HCT116 (cell line): ENCODE measurements around the gene CNTN5. TPM values are rescaled to one million over a fixed set of nuclear protein-coding genes. Genes with fewer than 3 reads are reported as not detected.

ENCODE experiments used
- ATAC-seq: fragments of 200-7000 bp; cut with Tn5 transposase; 2 replicates; pipeline ENCODE4 v1.9.1; 2020; ENCODE audit warnings: mild to moderate bottlenecking, moderate library complexity
- BruUV-seq: library from RNA; stranded (reverse); fragments of 400-500 nt; replicated peaks from 2 replicates; lab custom pipeline; 2021; lab: Mats Ljungman, UMichigan
- CTCF ChIA-PET: fragments of 300-600 bp; sonication (Branson Sonifier 250); formaldehyde crosslinking; loops from one replicate; lab custom pipeline; 2021; ENCODE audit warnings: antibody characterized with exemption; lab: Charles Lee
- POLR2A ChIA-PET: fragments of 300-600, 350-600 bp; sonication (Branson Sonifier 250); formaldehyde crosslinking; loops from one replicate; lab custom pipeline; 2021; ENCODE audit warnings: antibody characterized with exemption; lab: Charles Lee
- RAD21 ChIA-PET, 2 experiments: fragments of 300-600 bp; sonication (Branson Sonifier 250); formaldehyde crosslinking; loops; one replicate each; lab custom pipeline; 2023; ENCODE audit warnings: low total read pairs in 2 of 2; ENCODE audit not compliant: uncharacterized antibody in 2 of 2, unreplicated experiment in 2 of 2, low non-redundant PET in 1 of 2; lab: Charles Lee
- DNase-seq: peaks from one replicate; pipeline ENCODE4 v3.0.0-alpha.2; 2010; ENCODE audit warnings: low read depth, low spot score
- H2AFZ ChIP-seq: fragments of 200-600 bp; shearing (Covaris generic), sonication (generic); 2 replicates; pipeline ENCODE4 v1.6.1; 2017; ENCODE audit warnings: low read depth, mixed run types, mixed read lengths, antibody characterized with exemption, low read length; ENCODE audit not compliant: poor library complexity, severe bottlenecking
- H3K27ac ChIP-seq: 2 replicates; pipeline ENCODE4 v1.5.1; 2012; ENCODE audit warnings: low read depth, low read length
- H3K27me3 ChIP-seq: fragments of 200-600 bp; sonication (generic); 2 replicates; pipeline ENCODE4 v1.6.1; 2016; ENCODE audit warnings: mixed run types, low read length, mixed read lengths; ENCODE audit not compliant: insufficient read depth
- H3K36me3 ChIP-seq, 2 experiments: fragments of 200-500 bp in 1 of 2; fragments of 200-600 bp in 1 of 2; sonication (Bioruptor generic) in 1 of 2; sonication (generic) in 1 of 2; 2 replicates each; pipeline versions ENCODE4 v1.5.1 to v1.6.1; 2014 to 2016; ENCODE audit warnings: low read length in 2 of 2, inconsistent platforms in 1 of 2, mixed read lengths in 1 of 2, mixed run types in 1 of 2; ENCODE audit not compliant: insufficient read depth in 2 of 2, control insufficient read depth in 1 of 2
- H3K4me1 ChIP-seq, 2 experiments: fragments of 200-600 bp in 1 of 2; sonication (generic) in 1 of 2; 2 replicates each; pipeline versions ENCODE4 v1.5.1 to v1.6.1; 2012 to 2017; ENCODE audit warnings: low read length in 2 of 2, inconsistent platforms in 1 of 2, mild to moderate bottlenecking in 1 of 2, mixed read lengths in 1 of 2, mixed run types in 1 of 2, moderate library complexity in 1 of 2; ENCODE audit not compliant: insufficient read depth in 2 of 2, control insufficient read depth in 1 of 2
- H3K4me2 ChIP-seq: fragments of 200-600 bp; sonication (generic); 2 replicates; pipeline ENCODE4 v1.6.1; 2017; ENCODE audit warnings: mixed run types, low read length, mixed read lengths
- H3K4me3 ChIP-seq, 2 experiments: fragments of 200-600 bp in 1 of 2; sonication (generic) in 1 of 2; replicated peaks in 1 of 2; 2 replicates each; pipeline ENCODE4 v1.5.1; 2011 to 2016; ENCODE audit warnings: low read length in 2 of 2, control low read depth in 1 of 2, low read depth in 1 of 2, mild to moderate bottlenecking in 1 of 2, mixed read lengths in 1 of 2, mixed run types in 1 of 2
- H3K79me2 ChIP-seq: fragments of 200-600 bp; sonication (generic); 2 replicates; pipeline ENCODE4 v1.6.1; 2017; ENCODE audit warnings: mild to moderate bottlenecking, mixed run types, low read length, moderate library complexity, mixed read lengths; ENCODE audit not compliant: insufficient read depth
- H3K9ac ChIP-seq: fragments of 200-600 bp; sonication (generic); 2 replicates; pipeline ENCODE4 v1.6.1; 2016; ENCODE audit warnings: low read length, mixed read lengths
- H3K9me2 ChIP-seq: fragments of 200-600 bp; sonication (generic), shearing (Covaris generic); 2 replicates; pipeline ENCODE4 v1.6.1; 2017; ENCODE audit warnings: mixed run types, mild to moderate bottlenecking, moderate library complexity; ENCODE audit not compliant: insufficient read depth
- H3K9me3 ChIP-seq, 2 experiments: fragments of 200-500 bp in 1 of 2; fragments of 200-600 bp in 1 of 2; sonication (Bioruptor generic) in 1 of 2; sonication (generic) in 1 of 2; 2 replicates each; pipeline ENCODE4 v1.6.1; 2014 to 2017; ENCODE audit warnings: low read length in 2 of 2, mixed read lengths in 2 of 2, inconsistent platforms in 1 of 2, low read depth in 1 of 2, mild to moderate bottlenecking in 1 of 2, mixed run types in 1 of 2, moderate library complexity in 1 of 2; ENCODE audit not compliant: control insufficient read depth in 1 of 2, insufficient read depth in 1 of 2
- H4K20me1 ChIP-seq: fragments of 200-600 bp; sonication (generic), shearing (Covaris generic); 2 replicates; pipeline ENCODE4 v1.6.1; 2017; ENCODE audit warnings: mixed run types, mild to moderate bottlenecking, moderate library complexity; ENCODE audit not compliant: insufficient read depth
- CEBPB ChIP-seq: IDR thresholded peaks from 2 replicates; pipeline ENCODE4 v1.6.1; 2012; ENCODE audit warnings: low read depth
- ELF1 ChIP-seq: IDR thresholded peaks from 2 replicates; pipeline ENCODE4 v1.6.1; 2012; ENCODE audit warnings: low read depth, borderline replicate concordance
- EZH2 ChIP-seq: fragments of 200-600 bp; sonication (generic); IDR thresholded peaks from 2 replicates; pipeline ENCODE4 v1.6.1; 2017; ENCODE audit warnings: antibody characterized with exemption, mixed run types
- EZH2phosphoT487 ChIP-seq: fragments of 200-600 bp; IDR thresholded peaks from 2 replicates; pipeline ENCODE4 v1.6.1; 2018; ENCODE audit warnings: antibody characterized with exemption, borderline replicate concordance
- FOSL1 ChIP-seq: IDR thresholded peaks from 2 replicates; pipeline ENCODE4 v1.6.1; 2012; ENCODE audit warnings: low read depth
- MAX ChIP-seq: IDR thresholded peaks from 2 replicates; pipeline ENCODE4 v1.6.1; 2012
- POLR2A ChIP-seq: IDR thresholded peaks from 2 replicates; pipeline ENCODE4 v1.7.0; 2011; ENCODE audit warnings: borderline replicate concordance; ENCODE audit not compliant: insufficient read depth, insufficient read length; ENCODE audit errors: extremely low read depth
- RAD21 ChIP-seq: IDR thresholded peaks from 2 replicates; pipeline ENCODE4 v1.6.1; 2012; ENCODE audit warnings: low read depth, mild to moderate bottlenecking
- REST ChIP-seq: IDR thresholded peaks from 2 replicates; pipeline ENCODE4 v1.6.1; 2012; ENCODE audit warnings: low read depth
- SIN3A ChIP-seq: IDR thresholded peaks from 2 replicates; pipeline ENCODE4 v1.6.1; 2012; ENCODE audit warnings: low read depth
- SP1 ChIP-seq: IDR thresholded peaks from 2 replicates; pipeline ENCODE4 v1.6.1; 2012; ENCODE audit warnings: low read depth
- SRF ChIP-seq: IDR thresholded peaks from 2 replicates; pipeline ENCODE4 v1.6.1; 2012; ENCODE audit warnings: low read depth
- TCF7L2 ChIP-seq: IDR thresholded peaks from 2 replicates; pipeline ENCODE4 v1.7.0; 2011; ENCODE audit warnings: borderline replicate concordance, inconsistent platforms; ENCODE audit not compliant: insufficient read depth, insufficient read length; ENCODE audit errors: extremely low read depth
- YY1 ChIP-seq: IDR thresholded peaks from 2 replicates; pipeline ENCODE4 v1.6.1; 2011; ENCODE audit warnings: low read length, low read depth, moderate library complexity, mild to moderate bottlenecking; ENCODE audit not compliant: insufficient replicate concordance; ENCODE audit errors: extremely low read depth
- ZBTB33 ChIP-seq: IDR thresholded peaks from 2 replicates; pipeline ENCODE4 v1.6.1; 2011; ENCODE audit warnings: mild to moderate bottlenecking, low read length, moderate library complexity; ENCODE audit not compliant: insufficient replicate concordance; ENCODE audit errors: extremely low read depth
- ZNF274 ChIP-seq: fragments of 200-500 bp; sonication (Bioruptor generic); IDR thresholded peaks from 2 replicates; pipeline ENCODE4 v1.6.1; 2014; ENCODE audit warnings: mild to moderate bottlenecking, low read depth, low read length, inconsistent platforms
- intact Hi-C: fragments of 100-400 bp; cut with micrococcal nuclease; formaldehyde crosslinking; loops from 2 replicates; pipeline ENCODE4 v1.10.0; 2022
- total RNA-seq: library from RNA; stranded (reverse); gene quantifications from one replicate; pipeline ENCODE4 v1.2.1, GENCODE V29; 2021; ENCODE audit not compliant: unreplicated experiment

The CNTN5 gene
- total RNA-seq, 1 experiment from 2014 or later, result not detected

- Histone ChIP-seq H3K9me3 (peaks cover 8% of the 10 kb centered on the region in 2 experiments; a peak in 3 of 4 replicates), H3K9me2 (no peaks in the 10 kb centered on the region), H3K4me3 (no peak overlapping the region), H4K20me1 (no peaks in the 10 kb centered on the region; the same call in 1 of the 2 replicates), H3K27me3 (no peaks in the 10 kb centered on the region), H2AFZ (no peak overlapping the region), H3K9ac (no peak overlapping the region), H3K4me2 (no peak overlapping the region), H3K79me2 (no peaks in the 10 kb centered on the region), H3K27ac (no peak overlapping the region), H3K4me1 (no peaks in the 10 kb centered on the region), H3K36me3 (no peaks in the 10 kb centered on the region)
- ChIA-PET POLR2A (no interaction called here), CTCF (no interaction called here), RAD21 (no interaction called here)
- intact Hi-C loops, result no loop called here
- TF ChIP-seq TCF7L2, result no peak
- TF ChIP-seq RAD21, result no peak
- TF ChIP-seq ZBTB33, result no peak
- no peak for TF ChIP-seq CEBPB
- no peak for TF ChIP-seq REST
- TF ChIP-seq EZH2, result no peak
- TF ChIP-seq SRF, result no peak
- no peak for TF ChIP-seq POLR2A
- no peak for TF ChIP-seq SP1
- no peak for TF ChIP-seq YY1
- TF ChIP-seq EZH2phosphoT487, result no peak
- TF ChIP-seq ELF1, result no peak
- no peak for TF ChIP-seq ZNF274
- no peak for TF ChIP-seq MAX
- no peak for TF ChIP-seq SIN3A
- TF ChIP-seq FOSL1, result no peak
- DNase-seq (no peak), ATAC-seq (no peak)
- BruUV-seq, result no TSS peak
Measured at GRCh38 chr11:99718291-99718690, 697.5 kb downstream of the CNTN5 start.
